ENCODE measurements around the gene RBM3. TPM values are rescaled to one million over a fixed set of nuclear protein-coding genes. Genes with fewer than 3 reads are reported as not detected.

The RBM3 gene
- total RNA-seq, 6 donors from 2014 or later: 129 to 486 (median 187) TPM

DNA sequence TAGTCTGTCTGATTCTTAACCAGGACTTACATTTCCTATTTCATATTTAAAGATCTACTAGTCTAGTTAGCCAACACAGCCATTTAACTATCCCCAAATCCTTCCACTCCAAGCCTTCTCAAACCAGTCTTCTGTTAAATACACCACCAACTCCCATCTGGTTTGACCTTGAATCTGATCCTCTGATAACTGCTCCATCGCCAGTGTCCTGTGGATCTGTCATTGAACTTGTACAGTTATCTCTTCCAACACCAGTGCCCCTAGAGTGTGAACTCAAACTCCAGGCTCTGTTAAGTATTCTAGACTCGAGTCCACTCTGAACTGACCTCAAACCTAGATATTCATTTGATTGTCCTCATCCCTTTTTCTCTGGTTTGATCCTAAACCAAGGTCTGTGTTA is 37.4 kb downstream of the RBM3 start:
- Histone ChIP-seq H3K27ac (no peak overlapping the region), H3K9me3 (no peaks in the 10 kb centered on the region), H3K4me3 (no peak overlapping the region), H3K4me1 (no peaks in the 10 kb centered on the region), H3K27me3 (no peaks in the 10 kb centered on the region), H3K36me3 (no peaks in the 10 kb centered on the region)
- ATAC-seq (ENCODE audit: low FRiP score in 2 of 2) (no peak), DNase-seq (no peak)
- WGBS, 2 donors: 38 to 60% methylated on average over 2 of the region's 2 CpGs
- TF ChIP-seq EP300 (IDR thresholded peaks at IDR 0.05): no peak
- TF ChIP-seq POLR2A (IDR thresholded peaks at IDR 0.05): no peak
- TF ChIP-seq, protein P1, sequence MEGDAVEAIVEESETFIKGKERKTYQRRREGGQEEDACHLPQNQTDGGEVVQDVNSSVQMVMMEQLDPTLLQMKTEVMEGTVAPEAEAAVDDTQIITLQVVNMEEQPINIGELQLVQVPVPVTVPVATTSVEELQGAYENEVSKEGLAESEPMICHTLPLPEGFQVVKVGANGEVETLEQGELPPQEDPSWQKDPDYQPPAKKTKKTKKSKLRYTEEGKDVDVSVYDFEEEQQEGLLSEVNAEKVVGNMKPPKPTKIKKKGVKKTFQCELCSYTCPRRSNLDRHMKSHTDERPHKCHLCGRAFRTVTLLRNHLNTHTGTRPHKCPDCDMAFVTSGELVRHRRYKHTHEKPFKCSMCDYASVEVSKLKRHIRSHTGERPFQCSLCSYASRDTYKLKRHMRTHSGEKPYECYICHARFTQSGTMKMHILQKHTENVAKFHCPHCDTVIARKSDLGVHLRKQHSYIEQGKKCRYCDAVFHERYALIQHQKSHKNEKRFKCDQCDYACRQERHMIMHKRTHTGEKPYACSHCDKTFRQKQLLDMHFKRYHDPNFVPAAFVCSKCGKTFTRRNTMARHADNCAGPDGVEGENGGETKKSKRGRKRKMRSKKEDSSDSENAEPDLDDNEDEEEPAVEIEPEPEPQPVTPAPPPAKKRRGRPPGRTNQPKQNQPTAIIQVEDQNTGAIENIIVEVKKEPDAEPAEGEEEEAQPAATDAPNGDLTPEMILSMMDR (IDR thresholded peaks at IDR 0.05): no peak
- TF ChIP-seq POLR2AphosphoS5 (IDR thresholded peaks at IDR 0.05): no peak

DNA sequence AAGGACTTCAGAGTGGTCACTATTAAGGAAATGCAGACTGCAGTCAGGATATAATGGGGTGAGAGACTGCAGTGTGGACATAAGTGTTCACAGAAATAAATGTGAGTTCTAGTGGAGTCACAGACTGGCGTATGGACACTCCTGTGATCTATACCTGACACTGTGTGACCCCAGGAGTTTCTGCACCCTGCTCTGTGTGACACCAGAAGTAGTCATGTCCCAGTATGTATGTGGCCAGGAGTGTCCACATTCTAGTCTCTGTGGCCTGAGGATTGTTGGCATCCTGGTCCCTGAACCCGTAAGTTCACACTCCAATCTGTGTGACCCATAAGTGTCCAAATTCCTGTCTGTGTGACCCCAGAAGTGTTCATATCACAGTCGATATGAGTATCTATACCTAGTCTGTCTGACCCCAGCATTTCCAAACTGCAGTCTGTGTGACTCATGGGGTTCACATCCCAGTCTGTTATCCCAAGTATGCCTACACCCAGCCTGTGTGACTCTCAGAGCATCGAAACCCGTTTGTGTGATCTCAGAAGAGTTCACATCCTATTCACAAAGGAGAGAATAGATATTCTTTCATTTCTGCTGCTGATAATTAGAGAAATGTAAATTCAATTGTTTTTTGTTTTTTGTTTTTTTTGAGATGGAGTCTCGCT is 39.3 kb downstream of the RBM3 start:
- H3K9me3 ChIP-seq: no peaks in the 10 kb centered on the region
- ATAC-seq (ENCODE audit: low FRiP score in 2 of 2) (peak in 1 of 2 donors; percentile 52), DNase-seq (no peak)
- no peak for TF ChIP-seq POLR2AphosphoS5 (IDR thresholded peaks at IDR 0.05)
- TF ChIP-seq EP300 (IDR thresholded peaks at IDR 0.05): no peak
- TF ChIP-seq, protein P1 (IDR thresholded peaks at IDR 0.05): no peak
- TF ChIP-seq POLR2A (IDR thresholded peaks at IDR 0.05): no peak
- H3K36me3 ChIP-seq: no peaks in the 10 kb centered on the region
- H3K4me3 ChIP-seq: no peak overlapping the region
- no peak overlapping the region for H3K27ac ChIP-seq
- 78 to 84% methylated on average over 3 to 6 of the region's 6 CpGs for WGBS, 2 donors
- no peaks in the 10 kb centered on the region for H3K27me3 ChIP-seq
- peaks cover 0 to 14% (median 1%) of the 10 kb centered on the region in 4 donors for H3K4me1 ChIP-seq

DNA sequence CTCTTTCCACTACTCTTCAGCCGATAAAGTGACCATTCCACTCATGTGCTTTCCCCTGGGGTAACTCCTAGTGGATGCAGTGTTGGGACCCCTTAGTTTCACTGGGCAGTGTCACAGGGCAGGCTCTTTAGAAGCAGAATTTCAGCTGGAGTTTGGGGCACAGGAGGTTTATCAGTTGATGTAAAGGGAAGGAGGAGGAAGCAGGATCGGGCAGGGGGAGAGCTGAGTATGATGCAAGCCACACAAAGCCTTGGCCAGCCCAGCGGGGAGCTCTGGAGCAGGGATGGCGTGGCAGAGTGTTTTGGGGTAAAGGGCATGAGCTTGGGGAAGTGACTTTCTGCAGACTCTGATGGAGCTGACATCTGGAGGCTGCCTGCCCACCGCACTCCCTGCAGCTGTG is 42.3 kb downstream of the RBM3 start:
- ATAC-seq (ENCODE audit: low FRiP score in 2 of 2) (no peak), DNase-seq (peak in 1 of 2 donors; percentile 34)
- H3K27me3 ChIP-seq: no peaks in the 10 kb centered on the region
- TF ChIP-seq, protein P1 (IDR thresholded peaks at IDR 0.05): no peak
- TF ChIP-seq POLR2A (IDR thresholded peaks at IDR 0.05) (no peak), EP300 (IDR thresholded peaks at IDR 0.05) (no peak), POLR2AphosphoS5 (IDR thresholded peaks at IDR 0.05) (no peak)
- 21 to 72% methylated on average over 4 to 5 of the region's 5 CpGs for WGBS, 2 donors
- H3K4me1 ChIP-seq: peaks cover 0 to 14% (median 1%) of the 10 kb centered on the region in 4 donors
- no peaks in the 10 kb centered on the region for H3K36me3 ChIP-seq
- no peaks in the 10 kb centered on the region for H3K9me3 ChIP-seq
- no peak overlapping the region for H3K4me3 ChIP-seq
- no peak overlapping the region for H3K27ac ChIP-seq

DNA sequence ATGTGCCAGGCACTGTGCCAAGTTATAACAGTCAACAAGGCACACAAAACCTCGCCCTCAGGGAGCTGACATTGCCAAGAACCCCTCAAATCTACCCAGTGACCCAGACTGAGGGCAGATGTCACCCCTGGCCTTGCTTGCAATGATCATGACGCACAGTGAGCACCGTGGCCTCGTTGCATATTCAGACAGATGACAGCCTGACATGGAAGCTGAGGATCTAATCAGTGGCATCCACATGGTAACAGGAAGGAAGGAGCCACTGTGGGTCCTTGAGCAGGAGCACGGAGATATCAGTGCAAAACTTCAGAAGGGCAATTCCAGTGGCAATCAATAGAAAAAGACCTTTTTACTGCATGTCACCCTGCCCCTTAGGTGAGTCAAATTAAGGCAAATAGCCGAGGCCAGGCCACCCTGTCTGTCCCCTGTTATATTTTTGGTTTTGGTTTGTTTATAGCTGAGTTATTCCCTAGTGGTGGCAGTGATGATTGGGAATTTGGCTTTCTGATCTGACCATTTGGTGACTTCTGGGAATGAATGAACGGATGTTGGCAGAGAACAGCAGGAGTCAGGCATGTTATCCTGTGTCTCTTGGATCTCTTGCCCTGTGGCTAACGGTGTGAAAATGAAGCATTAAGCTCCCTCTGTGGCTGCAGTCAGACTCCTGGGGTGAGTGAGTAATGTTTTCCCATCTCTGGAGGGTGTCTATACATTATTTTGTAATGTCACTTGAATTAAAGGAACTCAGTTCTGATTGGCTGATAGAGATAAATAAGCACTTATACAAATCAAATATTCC is 43.5 kb downstream of the RBM3 start:
- H3K27me3 ChIP-seq: no peaks in the 10 kb centered on the region
- H3K4me3 ChIP-seq: no peak overlapping the region
- no peaks in the 10 kb centered on the region for H3K36me3 ChIP-seq
- 30 to 46% methylated on average over 5 to 8 of the region's 8 CpGs for WGBS, 2 donors
- ATAC-seq (ENCODE audit: low FRiP score in 2 of 2): no peak
- H3K9me3 ChIP-seq: no peaks in the 10 kb centered on the region
- H3K4me1 ChIP-seq: peaks cover 0 to 14% (median 1%) of the 10 kb centered on the region in 4 donors
- no peak for DNase-seq
- no peak for TF ChIP-seq POLR2A (IDR thresholded peaks at IDR 0.05)
- peak in 1 of 4 donors; percentile 12 for TF ChIP-seq EP300 (IDR thresholded peaks at IDR 0.05)
- TF ChIP-seq POLR2AphosphoS5 (IDR thresholded peaks at IDR 0.05): peak in 1 of 2 donors; percentile 8
- peak overlapping the region in 1 of 4 donors; percentile 54 for H3K27ac ChIP-seq
